ENCODE results near the gene ECE2.
A peak's percentile ranks its signal among the peaks of the same experiment; 100 is the strongest.
"Not testable (repeated sequence)": the region's sequence is repeated elsewhere in the genome, so short reads cannot be mapped to it uniquely, and the experiment has no call there.

ECE2 gene

DNA sequence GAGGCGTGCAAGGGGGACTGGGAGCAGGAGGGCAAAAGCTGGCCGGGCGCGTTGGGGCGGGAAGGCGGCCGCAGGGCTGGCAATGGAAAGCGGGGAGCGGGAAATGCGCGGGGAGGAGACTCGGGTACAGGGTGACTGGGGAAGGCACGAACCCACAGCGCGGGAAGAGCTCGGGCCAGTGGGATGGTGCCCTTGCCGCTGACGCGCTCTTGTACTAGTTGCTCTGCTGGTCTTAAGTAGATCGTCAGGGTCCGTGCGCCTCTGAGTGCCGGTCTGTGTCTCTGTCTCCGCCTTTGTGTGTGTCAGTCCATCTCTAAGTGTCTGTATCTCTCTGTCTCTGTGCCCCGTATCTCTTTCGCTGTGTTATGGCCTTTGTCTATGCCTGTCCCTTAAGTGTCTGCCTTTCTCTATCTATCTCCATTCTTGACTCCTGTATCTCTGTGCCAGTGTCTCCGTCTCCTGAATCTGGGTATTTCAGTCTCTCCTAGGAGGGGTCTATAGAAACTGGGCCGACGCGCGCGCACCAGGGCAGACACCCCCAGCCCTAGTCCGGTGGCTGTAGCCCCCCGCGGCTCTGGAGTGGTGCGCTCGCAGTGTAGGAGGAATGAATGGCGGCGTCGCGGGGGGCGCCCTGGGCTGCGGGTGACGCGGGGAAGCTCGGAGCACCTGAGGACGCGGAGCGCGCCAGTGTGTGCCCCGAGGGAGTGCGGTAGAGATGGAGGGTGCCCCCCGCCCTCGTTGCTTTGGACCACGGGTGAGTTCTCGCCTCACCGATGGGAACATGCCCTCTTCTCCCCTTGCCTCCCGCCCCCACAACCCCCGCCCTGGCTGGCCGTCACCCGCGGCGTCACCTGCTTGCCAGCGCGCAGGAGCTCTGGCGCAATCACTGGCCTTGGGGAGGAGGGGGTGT lies 13.7 kb upstream of the ECE2 start (continued):
- TF ChIP-seq, protein P1, sequence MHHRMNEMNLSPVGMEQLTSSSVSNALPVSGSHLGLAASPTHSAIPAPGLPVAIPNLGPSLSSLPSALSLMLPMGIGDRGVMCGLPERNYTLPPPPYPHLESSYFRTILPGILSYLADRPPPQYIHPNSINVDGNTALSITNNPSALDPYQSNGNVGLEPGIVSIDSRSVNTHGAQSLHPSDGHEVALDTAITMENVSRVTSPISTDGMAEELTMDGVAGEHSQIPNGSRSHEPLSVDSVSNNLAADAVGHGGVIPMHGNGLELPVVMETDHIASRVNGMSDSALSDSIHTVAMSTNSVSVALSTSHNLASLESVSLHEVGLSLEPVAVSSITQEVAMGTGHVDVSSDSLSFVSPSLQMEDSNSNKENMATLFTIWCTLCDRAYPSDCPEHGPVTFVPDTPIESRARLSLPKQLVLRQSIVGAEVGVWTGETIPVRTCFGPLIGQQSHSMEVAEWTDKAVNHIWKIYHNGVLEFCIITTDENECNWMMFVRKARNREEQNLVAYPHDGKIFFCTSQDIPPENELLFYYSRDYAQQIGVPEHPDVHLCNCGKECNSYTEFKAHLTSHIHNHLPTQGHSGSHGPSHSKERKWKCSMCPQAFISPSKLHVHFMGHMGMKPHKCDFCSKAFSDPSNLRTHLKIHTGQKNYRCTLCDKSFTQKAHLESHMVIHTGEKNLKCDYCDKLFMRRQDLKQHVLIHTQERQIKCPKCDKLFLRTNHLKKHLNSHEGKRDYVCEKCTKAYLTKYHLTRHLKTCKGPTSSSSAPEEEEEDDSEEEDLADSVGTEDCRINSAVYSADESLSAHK (tag by site-specific recombination; IDR thresholded peaks at IDR 0.05) = no peak
- TF ChIP-seq ZNF776 (tag by site-specific recombination; IDR thresholded peaks at IDR 0.05; ENCODE audit: borderline replicate concordance) = no peak
- TF ChIP-seq ZNF610 (tag by site-specific recombination; IDR thresholded peaks at IDR 0.05; ENCODE audit: borderline replicate concordance) = no peak
- TF ChIP-seq ZNF133 (tag by site-specific recombination; IDR thresholded peaks at IDR 0.05) = no peak
- no peak for TF ChIP-seq ZNF202 (tag by site-specific recombination; IDR thresholded peaks at IDR 0.05; ENCODE audit: borderline replicate concordance)
- TF ChIP-seq ZNF529 (tag by site-specific recombination; IDR thresholded peaks at IDR 0.05; ENCODE audit: insufficient replicate concordance) = no peak
- no peak for TF ChIP-seq ZNF140 (tag by site-specific recombination; IDR thresholded peaks at IDR 0.05)
- no peak for TF ChIP-seq ZNF211 (tag by site-specific recombination; IDR thresholded peaks at IDR 0.05; ENCODE audit: low read depth)
- TF ChIP-seq, protein P2, sequence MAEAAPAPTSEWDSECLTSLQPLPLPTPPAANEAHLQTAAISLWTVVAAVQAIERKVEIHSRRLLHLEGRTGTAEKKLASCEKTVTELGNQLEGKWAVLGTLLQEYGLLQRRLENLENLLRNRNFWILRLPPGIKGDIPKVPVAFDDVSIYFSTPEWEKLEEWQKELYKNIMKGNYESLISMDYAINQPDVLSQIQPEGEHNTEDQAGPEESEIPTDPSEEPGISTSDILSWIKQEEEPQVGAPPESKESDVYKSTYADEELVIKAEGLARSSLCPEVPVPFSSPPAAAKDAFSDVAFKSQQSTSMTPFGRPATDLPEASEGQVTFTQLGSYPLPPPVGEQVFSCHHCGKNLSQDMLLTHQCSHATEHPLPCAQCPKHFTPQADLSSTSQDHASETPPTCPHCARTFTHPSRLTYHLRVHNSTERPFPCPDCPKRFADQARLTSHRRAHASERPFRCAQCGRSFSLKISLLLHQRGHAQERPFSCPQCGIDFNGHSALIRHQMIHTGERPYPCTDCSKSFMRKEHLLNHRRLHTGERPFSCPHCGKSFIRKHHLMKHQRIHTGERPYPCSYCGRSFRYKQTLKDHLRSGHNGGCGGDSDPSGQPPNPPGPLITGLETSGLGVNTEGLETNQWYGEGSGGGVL (tag by site-specific recombination; IDR thresholded peaks at IDR 0.05) = peak; percentile 59
- TF ChIP-seq, protein P3, sequence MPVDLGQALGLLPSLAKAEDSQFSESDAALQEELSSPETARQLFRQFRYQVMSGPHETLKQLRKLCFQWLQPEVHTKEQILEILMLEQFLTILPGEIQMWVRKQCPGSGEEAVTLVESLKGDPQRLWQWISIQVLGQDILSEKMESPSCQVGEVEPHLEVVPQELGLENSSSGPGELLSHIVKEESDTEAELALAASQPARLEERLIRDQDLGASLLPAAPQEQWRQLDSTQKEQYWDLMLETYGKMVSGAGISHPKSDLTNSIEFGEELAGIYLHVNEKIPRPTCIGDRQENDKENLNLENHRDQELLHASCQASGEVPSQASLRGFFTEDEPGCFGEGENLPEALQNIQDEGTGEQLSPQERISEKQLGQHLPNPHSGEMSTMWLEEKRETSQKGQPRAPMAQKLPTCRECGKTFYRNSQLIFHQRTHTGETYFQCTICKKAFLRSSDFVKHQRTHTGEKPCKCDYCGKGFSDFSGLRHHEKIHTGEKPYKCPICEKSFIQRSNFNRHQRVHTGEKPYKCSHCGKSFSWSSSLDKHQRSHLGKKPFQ (tag by site-specific recombination; IDR thresholded peaks at IDR 0.05) = no peak

DNA sequence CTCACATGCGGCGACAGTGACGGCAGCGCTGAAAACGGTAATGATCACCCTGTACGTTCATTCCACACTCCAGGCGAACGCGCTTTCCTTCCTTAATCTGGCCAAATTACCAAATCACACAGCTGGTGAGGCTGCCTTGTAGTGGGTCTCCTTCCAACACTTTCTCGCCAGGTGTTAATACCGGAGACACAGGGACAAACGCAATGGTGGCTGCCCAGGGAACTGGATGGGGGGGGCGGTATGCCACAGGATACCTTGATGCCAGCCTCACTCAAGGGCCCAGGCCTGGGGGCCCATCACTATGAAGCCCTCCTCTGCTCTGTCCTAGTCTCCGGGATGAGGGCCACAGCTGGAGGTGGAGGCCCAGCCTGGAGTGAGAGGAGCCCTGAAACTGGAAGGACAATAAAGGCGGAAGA lies 13.1 kb upstream of the ECE2 start:
- POLR2A ChIA-PET = interaction anchor here (0.6 kb wide), 1 partner anchor 356 kb away, joined by 3 read pairs; no protein-coding TSS in a partner anchor
- no peaks in the 10 kb centered on the region for H3K9me3 ChIP-seq (ENCODE audit: control insufficient read depth, insufficient read depth, low read depth, low read length)
- H3K27ac ChIP-seq (ENCODE audit: extremely low read depth, low read depth, low read length) = no peak overlapping the region
- CTCF ChIA-PET = interaction anchor here (1.2 kb wide), 1 partner anchor 9 kb away, joined by 4 read pairs; no protein-coding TSS in a partner anchor
- no peaks in the 10 kb centered on the region; the same call in 1 of the 2 replicates for H3K4me1 ChIP-seq (ENCODE audit: control insufficient read depth, insufficient read depth, low read length)
- TF ChIP-seq GLIS2 (tag by site-specific recombination; IDR thresholded peaks at IDR 0.05) = peak; percentile 8; the same call in 1 of the 2 replicates
- no peak for TF ChIP-seq ZNF514 (tag by site-specific recombination; IDR thresholded peaks at IDR 0.05)
- TF ChIP-seq, protein P2 (tag by site-specific recombination; IDR thresholded peaks at IDR 0.05) = 0 out of 2 replicates have a peak, but pooled peaks have one; percentile 4
- peaks cover 0 to 6% of the 10 kb centered on the region in 2 experiments; a peak in 1 of 3 replicates for H3K36me3 ChIP-seq (ENCODE audit: control insufficient read depth in 2 of 2, insufficient read depth in 1 of 2, low read length in 2 of 2)
- peak overlapping the region; percentile 50 for H3K4me3 ChIP-seq (ENCODE audit: low read depth, low read length)

DNA sequence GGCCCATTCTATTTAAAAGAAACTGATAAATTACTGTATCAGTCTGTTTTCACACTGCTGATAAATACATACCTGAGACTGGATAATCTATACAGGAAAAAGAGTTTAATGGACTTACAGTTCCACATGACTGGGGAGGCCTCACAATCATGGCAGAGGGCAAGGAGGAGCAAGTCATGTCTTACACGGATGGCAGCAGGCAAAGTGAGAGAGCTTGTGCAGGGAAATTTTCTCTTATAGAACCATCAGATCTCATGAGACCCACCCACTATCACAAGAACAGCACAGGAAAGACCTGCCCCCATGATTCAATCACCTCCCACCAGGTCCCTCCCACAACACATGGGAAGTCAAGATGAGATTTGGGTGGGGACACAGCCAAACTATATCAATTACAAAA lies 8.6 kb upstream of the ECE2 start:
- H3K4me3 ChIP-seq (ENCODE audit: low read depth, low read length); H3K9me3 ChIP-seq (ENCODE audit: control insufficient read depth, insufficient read depth, low read depth, low read length); H3K27ac ChIP-seq (ENCODE audit: extremely low read depth, low read depth, low read length); H3K36me3 ChIP-seq (ENCODE audit: control insufficient read depth in 2 of 2, insufficient read depth in 1 of 2, low read length in 2 of 2); POLR2A ChIA-PET; H3K4me1 ChIP-seq (ENCODE audit: control insufficient read depth, insufficient read depth, low read length); CTCF ChIA-PET: not testable (repeated sequence)
- TF ChIP-seq EGR2 (tag by site-specific recombination; IDR thresholded peaks at IDR 0.05; ENCODE audit: low read depth) = 0 out of 2 replicates have a peak, but pooled peaks have one; percentile 10

All from HEK293 (cell line).